ENCODE data around the gene GGT7.
A peak's percentile ranks its signal among the peaks of the same experiment; 100 is the strongest.

Gene GGT7

GRCh38 chr20:34859826-34860545 is 12.7 kb downstream of the GGT7 start:
- no peaks in the 10 kb centered on the region for H3K4me1 ChIP-seq (ENCODE audit: insufficient read depth, poor library complexity, severe bottlenecking)
- DNase-seq (ENCODE audit: low spot score) (peak; percentile 79), ATAC-seq (ENCODE audit: low read depth) (no peak)
- TF ChIP-seq CTCF (IDR thresholded peaks at IDR 0.05; ENCODE audit: poor library complexity, severe bottlenecking): no peak
- no peak overlapping the region for H3K27ac ChIP-seq (ENCODE audit: poor library complexity, severe bottlenecking)
- H3K9me3 ChIP-seq (ENCODE audit: severe bottlenecking): no peaks in the 10 kb centered on the region
- H3K4me3 ChIP-seq (ENCODE audit: severe bottlenecking): no peak overlapping the region
- no peaks in the 10 kb centered on the region for H3K36me3 ChIP-seq (ENCODE audit: low read depth)
- no peaks in the 10 kb centered on the region for H3K27me3 ChIP-seq (ENCODE audit: insufficient read depth, poor library complexity, severe bottlenecking)

GRCh38 chr20:34859367-34859766 is 13.3 kb downstream of the GGT7 start:
- Histone ChIP-seq H3K27me3 (ENCODE audit: insufficient read depth, poor library complexity, severe bottlenecking) (no peaks in the 10 kb centered on the region), H3K27ac (ENCODE audit: poor library complexity, severe bottlenecking) (no peak overlapping the region), H3K4me3 (ENCODE audit: severe bottlenecking) (no peak overlapping the region), H3K36me3 (ENCODE audit: low read depth) (no peaks in the 10 kb centered on the region), H3K4me1 (ENCODE audit: insufficient read depth, poor library complexity, severe bottlenecking) (no peaks in the 10 kb centered on the region), H3K9me3 (ENCODE audit: severe bottlenecking) (no peaks in the 10 kb centered on the region)
- ATAC-seq (ENCODE audit: low read depth): no peak
- peak; percentile 88 for DNase-seq (ENCODE audit: low spot score)
- no peak for TF ChIP-seq CTCF (IDR thresholded peaks at IDR 0.05; ENCODE audit: poor library complexity, severe bottlenecking)

DNA sequence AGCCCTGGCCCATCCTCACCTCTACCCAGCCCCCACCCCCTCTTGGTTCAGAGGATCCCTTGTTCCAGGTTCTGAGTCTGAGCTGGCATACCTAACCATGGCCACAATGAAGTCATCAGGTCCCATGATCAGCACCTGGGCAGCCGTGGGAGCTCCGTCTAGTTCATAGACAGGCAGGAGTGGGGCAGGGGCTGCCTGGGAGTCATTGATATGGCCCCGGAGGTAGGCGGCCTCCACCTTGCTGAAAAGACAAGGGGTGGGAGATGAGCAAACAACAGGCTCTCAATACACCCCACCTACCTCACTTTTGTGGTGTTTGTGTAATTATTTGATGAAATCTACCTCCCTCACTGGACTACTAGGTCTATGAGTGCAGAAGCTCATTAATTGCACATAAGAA is 20.4 kb downstream of the GGT7 start:
- Histone ChIP-seq H3K27me3 (ENCODE audit: insufficient read depth, poor library complexity, severe bottlenecking) (no peaks in the 10 kb centered on the region), H3K4me1 (ENCODE audit: insufficient read depth, poor library complexity, severe bottlenecking) (no peaks in the 10 kb centered on the region), H3K27ac (ENCODE audit: poor library complexity, severe bottlenecking) (no peak overlapping the region), H3K9me3 (ENCODE audit: severe bottlenecking) (no peaks in the 10 kb centered on the region), H3K4me3 (ENCODE audit: severe bottlenecking) (no peak overlapping the region), H3K36me3 (ENCODE audit: low read depth) (peaks cover 4% of the 10 kb centered on the region; the same call in 1 of the 2 replicates)
- TF ChIP-seq CTCF (IDR thresholded peaks at IDR 0.05; ENCODE audit: poor library complexity, severe bottlenecking): no peak
- ATAC-seq (ENCODE audit: low read depth) (no peak), DNase-seq (ENCODE audit: low spot score) (no peak)

DNA sequence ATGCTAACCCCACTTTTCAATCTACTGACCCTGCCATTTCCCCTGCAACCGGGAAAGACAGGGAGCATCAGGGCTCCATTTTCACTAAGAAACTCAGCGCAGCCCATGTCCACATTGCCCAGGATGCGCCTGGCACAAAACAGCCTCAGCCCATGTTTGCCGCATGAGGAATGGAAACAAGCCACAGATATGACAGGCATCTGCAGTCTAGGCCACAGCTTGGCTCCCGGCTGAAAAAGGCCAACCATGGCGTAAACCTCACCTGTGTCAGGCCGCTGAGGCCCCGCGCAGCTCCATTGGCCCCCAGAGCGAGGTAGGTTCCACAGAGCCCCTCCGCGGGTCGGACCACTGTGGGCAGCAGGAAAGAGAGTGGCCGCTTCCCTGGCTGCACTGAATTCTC is 21.7 kb downstream of the GGT7 start:
- ATAC-seq (ENCODE audit: low read depth): no peak
- Histone ChIP-seq H3K4me1 (ENCODE audit: insufficient read depth, poor library complexity, severe bottlenecking) (no peaks in the 10 kb centered on the region), H3K36me3 (ENCODE audit: low read depth) (peaks cover 4% of the 10 kb centered on the region; the same call in 1 of the 2 replicates), H3K27me3 (ENCODE audit: insufficient read depth, poor library complexity, severe bottlenecking) (no peaks in the 10 kb centered on the region), H3K4me3 (ENCODE audit: severe bottlenecking) (no peak overlapping the region), H3K9me3 (ENCODE audit: severe bottlenecking) (no peaks in the 10 kb centered on the region), H3K27ac (ENCODE audit: poor library complexity, severe bottlenecking) (no peak overlapping the region)
- DNase-seq (ENCODE audit: low spot score): peak; percentile 56
- TF ChIP-seq CTCF (IDR thresholded peaks at IDR 0.05; ENCODE audit: poor library complexity, severe bottlenecking): no peak

DNA sequence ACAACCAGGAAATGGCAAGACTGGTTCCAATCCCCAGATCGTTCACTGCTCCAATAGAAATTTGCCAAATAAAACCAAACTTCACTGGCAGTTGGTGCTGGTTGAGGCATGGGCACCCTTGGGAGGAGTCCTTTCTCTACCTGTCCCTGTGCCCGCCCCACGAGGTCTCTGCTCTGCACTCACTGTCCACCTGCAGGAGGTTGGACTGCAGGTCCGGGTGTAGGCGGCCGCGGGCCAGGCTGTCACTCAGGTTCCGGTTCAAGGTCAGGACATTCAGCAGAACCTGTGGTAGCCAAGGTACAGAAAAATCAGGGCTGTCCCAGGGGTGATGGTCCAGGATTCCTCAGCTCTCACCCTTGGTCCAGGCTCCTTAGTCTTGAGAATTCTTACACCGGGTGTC is 22.9 kb downstream of the GGT7 start:
- Histone ChIP-seq H3K27me3 (ENCODE audit: insufficient read depth, poor library complexity, severe bottlenecking) (no peaks in the 10 kb centered on the region), H3K9me3 (ENCODE audit: severe bottlenecking) (no peaks in the 10 kb centered on the region), H3K4me1 (ENCODE audit: insufficient read depth, poor library complexity, severe bottlenecking) (no peaks in the 10 kb centered on the region), H3K36me3 (ENCODE audit: low read depth) (peaks cover 4% of the 10 kb centered on the region; the same call in 1 of the 2 replicates), H3K4me3 (ENCODE audit: severe bottlenecking) (no peak overlapping the region), H3K27ac (ENCODE audit: poor library complexity, severe bottlenecking) (no peak overlapping the region)
- no peak for TF ChIP-seq CTCF (IDR thresholded peaks at IDR 0.05; ENCODE audit: poor library complexity, severe bottlenecking)
- DNase-seq (ENCODE audit: low spot score) (no peak), ATAC-seq (ENCODE audit: low read depth) (no peak)

Data from RWPE2 (cell line).